Ectodermal cell (in vitro differentiated cells): Measurements from ENCODE around the gene CSPG5.

Experiments
- H3K27ac ChIP-seq: 2 replicates; pipeline ENCODE4 v1.7.0; 2013; ENCODE audit warnings: mild to moderate bottlenecking, low read depth, low read length; ENCODE audit not compliant: insufficient read depth, poor library complexity, severe bottlenecking
- H3K27me3 ChIP-seq: 2 replicates; pipeline ENCODE4 v1.7.0; 2013; ENCODE audit warnings: mild to moderate bottlenecking, low read length; ENCODE audit not compliant: insufficient read depth, control insufficient read depth, poor library complexity, severe bottlenecking
- H3K36me3 ChIP-seq: one replicate; pipeline ENCODE4 v1.7.0; 2013; ENCODE audit warnings: low read length; ENCODE audit not compliant: control insufficient read depth, insufficient read depth
- H3K4me1 ChIP-seq: one replicate; pipeline ENCODE4 v1.7.0; 2013; ENCODE audit warnings: low read length; ENCODE audit not compliant: control insufficient read depth, insufficient read depth
- H3K4me3 ChIP-seq: 2 replicates; pipeline ENCODE4 v1.7.0; 2013; ENCODE audit warnings: low read depth, low read length, control low read depth; ENCODE audit not compliant: insufficient read depth
- H3K9me3 ChIP-seq: 2 replicates; pipeline ENCODE4 v1.7.0; 2013; ENCODE audit warnings: mild to moderate bottlenecking, low read length, moderate library complexity; ENCODE audit not compliant: control insufficient read depth
- WGBS, 2 experiments: methylation state at CpG; one replicate each; pipeline ENCODE4 v1.1.7; 2013; ENCODE audit warnings: missing lambda C conversion rate in 2 of 2; 5-methylcytosine and 5-hydroxymethylcytosine counted together

Gene CSPG5

GRCh38 chr3:47610583-47610982, 31.9 kb upstream of the CSPG5 start:
- Histone ChIP-seq H3K36me3 (peaks cover 65% of the 10 kb centered on the region), H3K4me1 (no peaks in the 10 kb centered on the region), H3K27me3 (no peaks in the 10 kb centered on the region), H3K9me3 (no peaks in the 10 kb centered on the region), H3K4me3 (no peak overlapping the region), H3K27ac (no peak overlapping the region)
- WGBS, 2 experiments: 94 to 96% methylated on average over 3 of the region's 3 CpGs

GRCh38 chr3:47607335-47607734, 28.7 kb upstream of the CSPG5 start:
- H3K4me1 ChIP-seq: no peaks in the 10 kb centered on the region
- no peaks in the 10 kb centered on the region for H3K27me3 ChIP-seq
- H3K36me3 ChIP-seq: peaks cover 67% of the 10 kb centered on the region
- no peak overlapping the region for H3K27ac ChIP-seq
- no peaks in the 10 kb centered on the region for H3K9me3 ChIP-seq
- WGBS, 2 experiments: 93 to 95% methylated on average over 1 of the region's 2 CpGs
- H3K4me3 ChIP-seq: no peak overlapping the region

GRCh38 chr3:47606165-47606564, 27.5 kb upstream of the CSPG5 start:
- Histone ChIP-seq H3K4me3 (no peak overlapping the region), H3K27me3 (no peaks in the 10 kb centered on the region), H3K36me3 (peaks cover 64% of the 10 kb centered on the region), H3K27ac (no peak overlapping the region), H3K4me1 (no peaks in the 10 kb centered on the region), H3K9me3 (no peaks in the 10 kb centered on the region)
- WGBS, 2 experiments: 96 to 97% methylated on average over 4 to 5 of the region's 5 CpGs

- 50% methylated on average over 2 of the region's 2 CpGs; no CpG with 5 or more reads in 1 of the 2 experiments for WGBS, 2 experiments
- Histone ChIP-seq H3K4me1 (no peaks in the 10 kb centered on the region), H3K4me3 (no peak overlapping the region), H3K27me3 (no peaks in the 10 kb centered on the region), H3K9me3 (no peaks in the 10 kb centered on the region), H3K27ac (no peak overlapping the region), H3K36me3 (peaks cover 62% of the 10 kb centered on the region)
Measured at GRCh38 chr3:47605652-47606051, 27.0 kb upstream of the CSPG5 start.

GRCh38 chr3:47604145-47604544, 25.5 kb upstream of the CSPG5 start:
- no peaks in the 10 kb centered on the region for H3K4me1 ChIP-seq
- H3K4me3 ChIP-seq: no peak overlapping the region
- 94 to 99% methylated on average over 2 of the region's 2 CpGs for WGBS, 2 experiments
- H3K27ac ChIP-seq: no peak overlapping the region
- H3K36me3 ChIP-seq: peaks cover 60% of the 10 kb centered on the region
- H3K27me3 ChIP-seq: no peaks in the 10 kb centered on the region
- H3K9me3 ChIP-seq: no peaks in the 10 kb centered on the region

- H3K36me3 ChIP-seq: peaks cover 58% of the 10 kb centered on the region
- H3K27ac ChIP-seq: no peak overlapping the region
- H3K4me3 ChIP-seq: no peak overlapping the region
- H3K4me1 ChIP-seq: no peaks in the 10 kb centered on the region
- H3K27me3 ChIP-seq: no peaks in the 10 kb centered on the region
- H3K9me3 ChIP-seq: no peaks in the 10 kb centered on the region
Measured at GRCh38 chr3:47603332-47603731, 24.7 kb upstream of the CSPG5 start.

- no peaks in the 10 kb centered on the region for H3K4me1 ChIP-seq
Measured at GRCh38 chr3:47601281-47601680, 22.6 kb upstream of the CSPG5 start.

GRCh38 chr3:47594792-47595191, 16.1 kb upstream of the CSPG5 start:
- WGBS, 2 experiments: 79 to 84% methylated on average over 3 of the region's 3 CpGs
- Histone ChIP-seq H3K4me3 (no peak overlapping the region), H3K9me3 (no peaks in the 10 kb centered on the region), H3K27me3 (no peaks in the 10 kb centered on the region), H3K36me3 (peaks cover 57% of the 10 kb centered on the region), H3K27ac (peak overlapping the region; percentile 6), H3K4me1 (no peaks in the 10 kb centered on the region)

More at GRCh38 chr3:47601281-47601680, 22.6 kb upstream of the CSPG5 start:
- WGBS, 2 experiments: 73 to 78% methylated on average over 3 of the region's 3 CpGs
- peaks cover 46% of the 10 kb centered on the region for H3K36me3 ChIP-seq
- H3K9me3 ChIP-seq: no peaks in the 10 kb centered on the region
- no peaks in the 10 kb centered on the region for H3K27me3 ChIP-seq
- no peak overlapping the region for H3K4me3 ChIP-seq
- H3K27ac ChIP-seq: no peak overlapping the region

GRCh38 chr3:47592066-47592795, 13.6 kb upstream of the CSPG5 start:
- H3K36me3 ChIP-seq: peaks cover 56% of the 10 kb centered on the region
- WGBS, 2 experiments: 93 to 96% methylated on average over 4 of the region's 4 CpGs

GRCh38 chr3:47590216-47590615, 11.6 kb upstream of the CSPG5 start:
- Histone ChIP-seq H3K27me3 (no peaks in the 10 kb centered on the region), H3K9me3 (no peaks in the 10 kb centered on the region), H3K4me3 (no peak overlapping the region), H3K36me3 (peaks cover 57% of the 10 kb centered on the region), H3K4me1 (no peaks in the 10 kb centered on the region), H3K27ac (no peak overlapping the region)
- 91 to 100% methylated on average over 2 of the region's 2 CpGs for WGBS, 2 experiments

More at GRCh38 chr3:47592066-47592795, 13.6 kb upstream of the CSPG5 start:
- H3K4me1 ChIP-seq: no peaks in the 10 kb centered on the region
- no peaks in the 10 kb centered on the region for H3K27me3 ChIP-seq
- H3K27ac ChIP-seq: no peak overlapping the region
- H3K4me3 ChIP-seq: no peak overlapping the region
- no peaks in the 10 kb centered on the region for H3K9me3 ChIP-seq
